ENCODE measurements around the gene MLF2.
A peak's percentile ranks its signal among the peaks of the same experiment; 100 is the strongest.

Gene MLF2, protein sequence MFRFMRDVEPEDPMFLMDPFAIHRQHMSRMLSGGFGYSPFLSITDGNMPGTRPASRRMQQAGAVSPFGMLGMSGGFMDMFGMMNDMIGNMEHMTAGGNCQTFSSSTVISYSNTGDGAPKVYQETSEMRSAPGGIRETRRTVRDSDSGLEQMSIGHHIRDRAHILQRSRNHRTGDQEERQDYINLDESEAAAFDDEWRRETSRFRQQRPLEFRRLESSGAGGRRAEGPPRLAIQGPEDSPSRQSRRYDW

DNA sequence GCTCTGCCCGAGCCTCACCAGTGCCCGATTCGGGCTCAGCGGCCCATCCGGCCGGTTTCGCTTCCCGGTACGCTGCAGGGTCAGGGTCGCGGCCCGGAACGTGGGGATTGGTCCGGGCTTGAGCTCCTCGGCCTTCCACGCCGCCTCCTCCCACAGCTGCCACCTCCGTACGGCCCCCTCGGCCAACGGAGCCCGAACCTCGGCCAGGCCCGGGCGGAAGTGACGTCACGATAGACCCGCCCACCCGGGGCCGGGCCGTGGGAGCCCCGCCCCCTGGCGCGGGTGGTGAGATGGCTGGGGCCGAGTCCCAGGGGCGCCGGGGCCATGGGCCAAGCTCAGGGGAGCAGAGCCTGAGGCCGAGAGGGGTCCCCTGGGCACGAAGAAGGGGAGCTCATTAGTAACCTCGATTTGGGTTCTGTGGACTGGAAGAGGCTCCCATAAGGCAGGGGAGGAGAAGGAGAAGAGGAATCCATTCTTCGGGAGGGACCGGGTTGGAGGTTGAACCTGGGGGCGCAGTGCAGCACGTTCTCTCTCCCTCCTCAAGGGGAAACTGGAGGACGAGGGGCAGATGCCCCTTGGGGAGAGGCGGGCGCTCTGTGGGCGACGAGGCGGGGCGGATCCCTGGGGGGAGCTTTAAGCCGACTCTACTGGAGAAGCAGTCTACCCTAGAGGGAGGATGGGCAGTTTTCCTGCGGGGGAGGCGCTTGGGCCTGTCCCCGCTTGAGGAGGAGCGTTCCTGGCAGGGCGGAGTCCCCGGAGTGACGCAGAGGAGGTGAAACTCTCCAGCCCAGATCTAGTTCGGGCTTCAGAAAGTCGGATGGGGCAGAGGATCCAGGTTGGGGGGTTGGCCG is at the start of gene MLF2:
TSS of gene MLF2 (minus strand) at position 221 of the 851 bp plus-strand sequence. CDS start 807 bp downstream, outside the sequence.
- DNase-seq: peak; percentile 100

DNA sequence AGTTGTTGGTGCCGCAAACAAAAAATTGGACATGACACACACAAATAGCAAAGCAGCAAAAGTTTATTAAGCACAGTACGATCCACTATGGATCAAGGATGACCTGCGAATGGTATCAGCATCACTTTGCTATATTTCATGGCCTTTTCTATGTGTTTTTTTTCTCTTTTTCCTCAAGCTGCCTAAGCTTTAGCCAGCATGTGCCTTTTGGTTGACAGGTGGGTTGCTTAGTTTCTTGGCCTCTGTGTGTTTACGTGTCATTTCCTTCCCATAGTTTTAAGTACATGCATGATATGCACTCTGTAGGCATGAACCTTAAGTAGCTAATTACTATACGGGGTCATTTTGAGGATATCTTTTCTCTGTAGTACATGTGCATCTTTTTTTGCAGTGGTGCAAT is 46.2 kb upstream of the MLF2 start:
- DNase-seq: no peak

DNA sequence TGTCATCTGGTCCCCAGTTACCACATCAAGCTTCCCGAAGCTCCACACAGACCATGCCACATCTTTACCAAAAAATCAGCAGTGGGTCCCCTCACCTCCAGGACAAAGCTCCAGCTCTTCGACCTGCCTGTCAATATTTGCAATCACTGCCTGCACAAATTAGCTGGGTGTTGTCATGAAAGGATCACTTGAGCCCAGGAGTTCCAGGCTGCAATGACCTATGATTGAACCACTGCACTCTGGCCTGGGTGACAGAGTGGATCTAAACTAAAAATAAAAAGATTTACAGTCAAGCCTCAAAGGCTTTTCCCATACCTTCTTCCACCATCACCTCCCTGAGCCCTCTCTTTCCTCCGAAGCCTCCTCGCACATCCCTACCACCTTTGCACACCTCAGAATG is 43.6 kb upstream of the MLF2 start:
- no peak for DNase-seq

DNA sequence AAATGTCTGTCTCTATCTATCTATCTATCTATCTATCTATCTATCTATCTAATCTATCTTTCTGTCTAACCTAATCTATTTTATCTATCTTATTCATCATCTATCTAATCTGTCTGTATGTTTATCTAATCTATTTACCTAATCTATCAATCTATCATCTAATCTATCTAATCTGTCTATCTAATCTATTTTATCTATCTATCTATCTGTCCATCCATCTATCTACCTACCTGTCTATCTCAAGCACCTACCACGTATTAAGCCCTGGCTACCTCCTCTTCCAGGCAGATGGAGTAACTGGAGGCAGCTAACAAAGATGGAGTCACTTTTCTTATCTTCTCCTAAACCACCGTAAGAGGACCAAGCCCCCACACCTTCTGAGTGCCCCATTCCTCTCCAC is 42.1 kb upstream of the MLF2 start:
- DNase-seq: no peak

DNA sequence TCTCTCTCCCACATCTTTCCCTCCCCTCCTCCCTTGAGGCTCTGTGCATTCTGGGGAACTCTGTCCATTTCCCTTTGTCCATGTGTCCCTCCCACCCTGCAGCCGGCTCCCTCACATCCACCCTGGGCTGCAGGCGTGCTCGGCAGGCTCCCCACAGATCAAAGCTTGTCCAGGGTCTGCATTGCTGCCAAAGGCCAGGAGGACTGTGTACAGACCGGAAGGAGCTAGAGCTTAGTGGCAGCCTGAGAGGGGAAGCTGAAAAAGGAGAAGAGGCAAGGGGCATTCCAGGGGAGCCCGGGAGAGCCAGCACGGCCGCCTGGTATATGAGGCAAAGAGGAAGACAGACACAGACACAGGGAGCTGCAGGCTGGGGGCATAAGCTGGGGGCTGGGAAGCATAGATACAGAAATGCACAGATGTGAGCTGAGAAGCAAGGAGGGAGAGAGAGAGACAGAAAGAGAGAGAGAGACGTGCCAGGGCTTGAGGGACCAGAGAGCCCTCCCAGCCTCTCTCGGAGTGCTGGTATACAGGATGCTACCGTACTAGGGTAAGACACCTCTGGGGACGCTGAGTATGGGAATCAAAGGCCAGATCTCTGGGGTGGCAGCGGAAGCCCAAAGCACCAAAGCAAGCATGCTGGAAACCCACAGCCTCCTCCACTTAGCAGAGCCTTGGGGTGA is 39.7 kb upstream of the MLF2 start:
- DNase-seq: peak; percentile 62

DNA sequence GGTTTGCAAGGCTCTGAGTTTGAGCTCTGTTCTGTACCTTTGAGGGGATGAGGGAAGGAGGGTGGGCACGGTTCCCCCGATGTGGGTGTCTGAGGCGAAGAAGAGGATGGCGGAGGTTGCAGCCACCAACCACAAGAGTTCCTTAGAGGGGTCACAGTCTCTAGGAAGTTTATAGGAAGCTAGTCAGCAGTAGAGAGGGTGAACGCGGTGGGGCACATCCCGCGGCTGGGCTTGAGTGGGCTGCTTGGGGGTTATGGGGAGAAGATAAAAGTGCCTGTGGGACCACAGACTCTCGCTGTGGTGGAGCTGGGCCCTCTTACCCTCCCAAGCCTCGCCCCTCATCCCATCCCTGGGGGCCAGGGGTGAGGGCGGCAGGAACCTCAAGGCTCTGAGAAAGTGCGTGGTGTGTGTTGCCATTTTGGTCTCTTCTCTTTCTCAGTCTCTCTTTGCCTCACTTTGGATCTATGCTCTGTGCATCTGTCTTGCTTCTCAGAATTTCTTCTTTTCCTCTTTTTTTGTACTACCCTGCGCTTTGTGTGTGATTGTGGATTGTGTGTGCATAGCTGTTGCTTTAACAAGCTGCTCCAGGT is 39.1 kb upstream of the MLF2 start:
- peak; percentile 47 for DNase-seq

DNA sequence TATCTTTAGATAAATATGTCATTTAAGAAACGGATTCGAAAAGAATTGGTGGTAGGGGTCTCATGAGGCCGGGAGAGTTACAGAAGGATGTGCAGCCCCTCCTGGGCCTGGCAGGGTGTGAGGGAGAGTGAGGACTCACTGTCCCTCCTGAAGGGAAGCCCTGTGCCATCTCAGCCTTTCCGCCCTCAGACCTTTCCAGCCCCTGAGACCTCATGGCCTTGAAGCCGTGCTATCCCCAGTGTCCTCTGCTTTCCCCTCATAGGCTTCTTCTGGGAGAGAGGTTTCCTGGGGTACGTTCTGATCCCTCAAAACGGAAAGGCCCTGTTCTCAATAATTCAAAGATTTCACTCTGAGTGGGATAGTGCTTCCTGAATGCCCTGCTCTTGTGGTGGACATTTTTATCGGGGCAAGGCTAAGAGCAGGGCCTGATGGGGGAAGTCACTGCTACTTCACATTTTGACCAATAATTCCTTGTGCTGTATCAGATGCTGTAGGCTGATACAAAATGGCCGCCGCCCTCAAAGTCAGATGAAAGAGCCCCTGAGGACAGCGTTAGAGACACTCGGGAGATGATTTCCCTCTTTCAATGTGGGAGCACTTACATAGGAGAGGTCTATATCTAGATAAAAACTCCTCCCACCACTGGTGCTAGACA is 37.7 kb upstream of the MLF2 start:
- DNase-seq: no peak

DNA sequence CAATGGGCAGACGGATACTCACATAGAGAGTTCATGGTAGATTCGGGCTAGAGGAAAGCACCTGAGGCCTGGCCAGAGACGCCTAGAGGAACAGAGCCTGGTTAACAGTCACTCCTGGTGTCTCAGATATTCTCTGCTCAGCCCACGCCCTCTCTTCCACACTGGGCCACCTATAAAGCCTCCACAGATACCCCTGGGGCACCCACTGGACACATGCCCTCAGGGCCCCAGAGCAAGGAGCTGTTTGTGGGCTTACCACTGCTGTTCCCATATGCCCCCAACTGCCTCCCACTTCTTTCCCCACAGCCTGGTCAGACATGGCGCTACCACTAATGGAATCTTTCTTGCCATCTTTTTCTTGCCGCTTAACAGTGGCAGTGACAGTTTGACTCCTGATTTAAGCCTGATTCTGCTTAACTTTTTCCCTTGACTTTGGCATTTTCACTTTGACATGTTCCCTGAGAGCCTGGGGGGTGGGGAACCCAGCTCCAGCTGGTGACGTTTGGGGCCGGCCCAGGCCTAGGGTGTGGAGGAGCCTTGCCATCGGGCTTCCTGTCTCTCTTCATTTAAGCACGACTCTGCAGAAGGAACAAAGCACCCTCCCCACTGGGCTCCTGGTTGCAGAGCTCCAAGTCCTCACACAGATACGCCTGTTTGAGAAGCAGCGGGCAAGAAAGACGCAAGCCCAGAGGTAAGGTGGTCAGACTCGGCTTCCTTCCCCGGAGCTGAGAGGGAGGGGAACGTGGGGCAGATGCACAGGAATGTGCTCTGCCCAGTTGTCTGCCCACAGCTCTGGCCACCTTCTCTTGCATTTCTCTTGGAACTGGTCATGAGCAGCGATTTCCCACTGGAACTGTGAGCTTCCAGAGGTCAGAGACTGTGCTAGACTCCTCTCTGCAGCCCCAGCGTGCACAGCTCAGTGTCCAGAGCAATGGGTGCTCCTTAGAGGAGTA is 36.3 kb upstream of the MLF2 start, which contains the start of gene CD4:
TSS of gene CD4 (plus strand) at position 557 of the 953 bp plus-strand sequence. CDS start 10,611 bp downstream, outside the sequence.
- DNase-seq: peak; percentile 66

DNA sequence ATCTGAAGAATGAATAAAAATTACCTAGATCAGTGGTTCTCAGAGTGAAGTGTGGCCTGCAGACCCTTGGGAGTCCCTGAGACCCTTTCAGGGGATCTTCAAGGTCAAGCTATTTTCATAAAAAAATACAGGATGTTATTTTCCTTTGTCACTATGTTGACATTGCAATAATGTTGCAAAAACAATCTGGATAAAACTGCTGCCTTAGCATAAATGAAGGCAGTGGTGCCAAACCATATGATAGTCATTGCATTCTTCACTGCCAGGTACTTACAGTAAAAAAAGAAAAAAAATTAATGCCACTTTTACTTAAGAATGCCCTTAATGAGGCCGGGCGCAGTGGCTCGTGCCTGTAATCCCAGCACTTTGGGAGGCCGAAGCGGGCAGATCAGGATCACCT is 34.4 kb upstream of the MLF2 start:
- no peak for DNase-seq

DNA sequence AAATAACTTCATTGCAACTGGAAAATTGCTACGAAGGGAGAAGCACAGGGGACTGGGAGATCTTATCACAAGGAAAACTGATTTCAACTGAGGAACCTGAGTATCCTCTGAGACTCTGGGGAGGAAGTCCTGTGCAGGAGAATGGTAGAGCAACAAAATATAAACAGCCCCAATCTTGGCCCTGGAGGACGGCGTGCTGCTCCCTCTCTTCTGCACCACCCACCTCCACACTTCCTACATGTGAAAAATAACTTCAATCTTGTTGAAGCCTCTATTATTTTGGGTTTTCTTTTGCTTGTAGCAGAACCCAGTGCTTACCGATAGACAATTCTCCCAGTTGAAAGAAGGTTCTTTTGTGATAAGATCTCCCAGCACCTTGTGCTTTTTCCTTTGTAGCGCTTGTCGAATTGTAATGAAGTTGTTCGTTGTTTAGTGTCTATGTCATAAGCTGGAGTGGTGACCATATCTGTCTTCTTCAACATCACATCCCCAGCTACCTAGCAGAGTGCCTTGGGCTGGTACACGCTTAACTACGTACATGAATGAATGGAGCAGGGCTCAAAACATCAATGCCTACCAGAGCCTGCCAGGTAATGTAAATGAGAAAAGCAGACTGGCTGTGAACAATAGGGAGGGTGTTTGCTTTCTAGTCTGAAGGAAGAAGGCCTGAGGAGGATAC is 33.6 kb upstream of the MLF2 start:
- no peak for DNase-seq

DNA sequence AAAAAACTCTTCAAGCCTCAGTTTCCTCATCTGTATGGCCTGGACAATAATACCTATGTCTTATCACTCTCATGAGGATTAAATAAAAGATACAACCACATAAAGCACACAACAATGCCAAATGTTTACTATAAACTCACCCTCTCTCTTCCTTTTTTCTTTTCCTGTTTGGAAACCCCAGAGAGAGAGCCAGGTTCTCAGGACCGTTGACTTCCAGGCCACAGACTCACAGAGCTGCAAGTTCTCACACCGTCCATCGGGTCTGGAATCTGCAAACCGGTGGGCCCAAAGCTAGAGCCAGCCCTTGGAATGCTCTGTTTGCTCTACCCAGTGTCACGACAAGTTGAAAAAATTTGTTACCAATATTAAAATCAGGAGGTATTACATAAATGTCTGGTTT is 31.8 kb upstream of the MLF2 start:
- DNase-seq: no peak

DNA sequence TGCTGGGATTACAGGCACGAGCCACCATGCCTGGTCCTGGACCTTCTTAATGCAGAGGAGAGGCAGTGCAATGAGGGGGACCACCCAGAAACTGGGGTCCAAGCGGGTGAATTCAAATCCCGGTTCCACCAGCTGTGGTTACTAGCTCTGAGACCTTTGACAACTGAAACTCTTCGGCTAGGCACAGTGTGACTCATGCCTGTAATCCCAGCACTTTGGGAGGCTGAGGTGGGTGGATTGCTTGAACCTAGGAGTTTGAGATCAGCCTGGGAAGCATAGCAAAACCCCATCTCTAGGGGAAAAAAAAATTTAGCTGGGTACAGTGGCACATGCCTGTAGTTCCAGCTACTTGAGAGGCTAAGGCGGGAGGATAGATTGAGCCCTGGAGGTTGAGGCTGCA is 31.4 kb upstream of the MLF2 start:
- peak; percentile 64 for DNase-seq

DNA sequence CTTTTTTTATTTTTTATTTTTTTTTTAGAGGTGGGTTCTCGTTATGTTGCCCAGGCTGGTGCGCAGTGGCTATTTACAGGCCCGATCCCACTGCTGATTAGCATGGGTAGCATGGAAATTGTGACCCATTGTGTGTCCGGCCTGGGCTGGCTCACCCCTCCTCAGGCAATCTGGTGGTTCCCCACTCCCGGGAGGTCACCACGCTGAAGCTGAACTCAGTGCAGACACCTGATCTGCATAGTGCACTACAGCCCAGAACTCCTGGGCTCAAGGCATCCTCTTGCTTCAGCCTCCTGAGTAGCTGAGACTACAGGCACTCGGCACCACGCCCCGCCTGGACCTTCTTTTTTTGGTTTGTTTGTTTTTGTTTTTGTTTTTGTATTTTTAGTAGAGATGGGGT is 30.9 kb upstream of the MLF2 start:
- no peak for DNase-seq

DNA sequence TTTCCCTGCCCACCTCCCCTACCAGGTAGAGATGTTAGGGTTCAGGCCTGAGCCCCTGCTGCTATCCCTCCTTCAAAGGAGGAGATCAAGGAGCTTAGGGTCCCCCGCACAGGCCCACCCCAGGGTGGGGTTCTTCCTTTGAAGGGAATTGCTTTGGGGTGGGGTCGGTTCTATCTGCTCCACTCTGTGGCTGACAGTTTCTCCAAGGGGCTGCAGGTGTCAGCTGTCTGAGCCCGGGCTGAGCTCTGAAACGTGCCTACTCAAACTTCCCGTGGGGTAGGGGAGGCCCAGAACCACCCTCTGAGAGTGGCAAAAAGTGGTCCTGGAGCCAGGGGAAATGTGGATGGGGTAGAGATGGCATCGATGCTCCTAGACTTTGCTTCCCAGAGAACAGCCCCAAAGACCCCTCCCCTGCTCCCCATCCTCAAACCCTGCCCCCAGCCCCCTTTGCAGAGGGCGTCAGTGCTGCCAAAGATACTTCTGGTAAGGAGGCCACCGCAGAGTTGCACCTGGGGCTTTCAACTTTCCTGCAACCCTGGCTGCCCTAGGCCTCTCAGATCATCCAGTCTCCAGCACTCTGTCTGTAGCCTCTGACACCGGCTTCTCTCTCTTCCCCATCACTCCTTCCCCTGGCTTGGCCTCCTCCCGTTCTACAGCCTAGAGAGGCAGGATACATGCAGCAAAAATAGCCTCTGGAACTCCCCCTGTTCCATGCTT is 30.1 kb upstream of the MLF2 start:
- peak; percentile 40 for DNase-seq

DNA sequence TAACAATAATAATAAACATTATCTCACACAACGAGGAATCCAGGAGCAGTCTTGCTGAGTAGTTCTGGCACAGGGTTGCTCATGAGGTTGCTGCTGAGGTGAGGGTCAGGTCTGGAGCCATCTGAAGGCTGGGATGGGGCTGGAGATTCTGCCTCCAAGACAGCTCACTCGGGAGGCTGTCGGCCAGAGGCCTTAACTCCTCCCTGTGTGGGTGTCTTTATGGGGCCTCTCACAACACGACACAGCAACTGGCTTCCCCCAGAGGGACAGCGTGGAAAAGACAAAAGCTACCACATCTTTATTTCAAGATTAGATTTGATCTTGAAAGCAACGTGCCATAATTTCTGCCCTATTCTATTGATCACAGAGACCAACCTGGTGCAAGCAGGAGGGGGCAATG is 29.2 kb upstream of the MLF2 start:
- DNase-seq: no peak

DNA sequence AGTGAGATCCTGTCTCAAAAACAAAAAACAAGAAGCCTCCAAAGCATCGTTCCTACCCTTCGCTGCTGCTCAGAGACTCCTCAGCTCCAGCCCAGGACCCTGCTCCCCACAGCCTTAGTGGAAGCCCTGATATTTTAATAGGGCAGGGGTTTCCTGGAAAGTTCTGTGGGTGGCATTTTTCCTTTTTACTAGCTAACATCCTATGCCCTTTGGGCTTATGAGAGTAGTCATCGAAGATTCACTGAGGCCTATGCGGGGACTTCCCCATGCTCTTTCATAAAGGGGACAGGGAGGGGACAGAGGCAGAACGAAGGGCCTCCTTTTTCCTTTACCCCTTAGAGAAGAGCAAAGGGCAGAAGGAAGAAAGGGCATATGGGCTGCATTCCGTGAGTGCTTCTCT is 27.6 kb upstream of the MLF2 start:
- no peak for DNase-seq

DNA sequence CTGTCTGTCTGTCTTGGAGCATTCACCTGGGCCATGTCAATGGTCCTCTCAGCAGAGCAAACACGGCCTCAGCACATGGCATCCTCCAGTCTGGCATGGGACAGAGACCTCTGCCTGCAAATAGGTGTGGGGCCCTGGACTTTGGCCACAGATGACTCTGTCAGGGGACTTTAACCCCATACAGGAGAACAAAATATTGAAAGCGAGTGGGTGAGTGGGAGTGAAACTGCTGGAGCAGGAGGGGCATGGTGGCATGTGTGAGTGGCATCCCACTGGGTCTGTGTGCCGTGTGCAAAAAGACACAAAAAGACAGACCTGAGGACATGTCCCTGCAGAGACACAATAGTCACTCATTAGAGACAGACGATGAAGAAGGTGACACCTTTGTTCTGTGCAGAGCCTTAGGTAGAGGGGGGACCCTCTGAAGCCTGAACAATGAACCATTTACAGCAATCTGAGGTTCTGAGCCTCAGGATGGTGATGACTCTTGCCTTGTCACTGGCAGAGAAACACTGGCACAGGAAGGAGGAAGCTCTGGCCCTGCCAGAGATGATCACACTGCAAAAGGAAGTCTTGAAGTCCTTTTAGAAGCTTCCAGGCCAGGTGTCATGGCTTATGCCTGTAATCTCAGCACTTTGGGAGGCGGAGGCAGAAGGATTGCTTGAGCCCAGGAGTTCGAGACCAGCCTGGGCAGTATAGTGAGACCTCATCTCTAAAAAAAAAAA is 26.9 kb upstream of the MLF2 start:
- no peak for DNase-seq

DNA sequence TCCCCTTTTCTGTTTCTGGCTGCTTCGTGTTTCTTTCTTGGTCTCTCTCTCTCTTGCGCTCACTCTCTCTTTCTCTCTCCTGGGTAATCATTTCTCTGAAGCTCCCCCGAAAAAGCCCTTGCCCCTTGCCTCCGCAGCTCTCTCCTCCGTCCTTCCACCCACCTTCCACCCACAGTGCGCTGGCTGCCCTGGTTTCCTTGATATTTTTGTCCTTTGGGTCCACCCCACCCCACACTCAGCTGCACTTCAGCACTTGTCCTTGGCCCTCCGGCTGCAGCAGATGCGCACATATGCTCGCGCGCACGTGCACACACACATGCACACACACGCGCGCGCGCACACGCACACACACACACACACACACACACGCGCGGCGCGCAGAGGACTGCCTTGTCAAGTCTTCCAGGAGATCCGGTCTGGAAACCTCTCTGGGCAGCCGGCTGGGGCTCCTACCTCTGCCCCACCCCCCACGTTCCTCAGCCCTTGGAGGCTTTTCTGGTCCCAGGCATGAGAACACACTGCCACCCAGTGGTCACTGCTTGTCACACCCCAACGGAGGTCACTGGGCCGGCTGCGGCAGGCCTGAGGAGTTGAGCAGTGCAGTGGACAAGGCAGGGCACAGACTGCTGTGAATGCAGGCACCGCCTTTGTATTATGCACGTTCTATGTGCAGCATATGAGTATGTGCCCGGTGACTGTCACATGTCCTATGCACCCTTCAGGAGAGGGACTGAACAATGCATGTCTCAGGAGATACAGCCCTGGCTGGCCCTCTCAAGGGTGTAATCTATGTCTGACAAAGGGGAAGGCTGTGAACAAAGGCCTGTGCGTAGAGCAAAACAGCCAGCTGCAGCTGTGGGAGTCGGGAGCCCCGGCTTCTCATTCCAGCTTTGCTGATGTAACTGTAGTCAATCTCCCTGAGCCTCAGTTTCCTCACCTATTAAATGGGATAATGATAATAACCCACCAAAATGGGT is 25.9 kb upstream of the MLF2 start:
- peak; percentile 99 for DNase-seq
